HCT116 (cell line): ENCODE data around the gene FNDC5.

ENCODE experiments used
- CTCF ChIP-seq, 3 experiments: fragments of 200-600 bp in 1 of 3; sonication (generic) in 1 of 3; IDR thresholded peaks in 2 of 3; conservative IDR thresholded peaks in 1 of 3; 2 replicates each; pipeline ENCODE4 v1.5.1; 2012 to 2017; ENCODE audit warnings: low read depth in 2 of 3, low read length in 2 of 3, antibody characterized with exemption in 1 of 3, borderline replicate concordance in 1 of 3, control low read depth in 1 of 3, mild to moderate bottlenecking in 1 of 3, mixed read lengths in 1 of 3, mixed run types in 1 of 3, moderate library complexity in 1 of 3; ENCODE audit not compliant: insufficient read depth in 1 of 3
- EZH2phosphoT487 ChIP-seq: fragments of 200-600 bp; IDR thresholded peaks from 2 replicates; pipeline ENCODE4 v1.6.1; 2018; ENCODE audit warnings: antibody characterized with exemption, borderline replicate concordance
- POLR2A ChIP-seq: IDR thresholded peaks from 2 replicates; pipeline ENCODE4 v1.7.0; 2011; ENCODE audit warnings: borderline replicate concordance; ENCODE audit not compliant: insufficient read depth, insufficient read length; ENCODE audit errors: extremely low read depth
- RAD21 ChIP-seq: IDR thresholded peaks from 2 replicates; pipeline ENCODE4 v1.6.1; 2012; ENCODE audit warnings: low read depth, mild to moderate bottlenecking
- REST ChIP-seq: IDR thresholded peaks from 2 replicates; pipeline ENCODE4 v1.6.1; 2012; ENCODE audit warnings: low read depth
- ZBTB33 ChIP-seq: IDR thresholded peaks from 2 replicates; pipeline ENCODE4 v1.6.1; 2011; ENCODE audit warnings: mild to moderate bottlenecking, low read length, moderate library complexity; ENCODE audit not compliant: insufficient replicate concordance; ENCODE audit errors: extremely low read depth

GRCh38 chr1:32818804-32819541, 51.7 kb downstream of the FNDC5 start:
- no peak for TF ChIP-seq CTCF (IDR thresholded peaks at IDR 0.05 in 2 of 3, conservative IDR thresholded peaks at IDR 0.05 in 1 of 3; ENCODE audit: borderline replicate concordance in 1 of 3, insufficient read depth in 1 of 3, low read depth in 2 of 3, low read length in 2 of 3)
- TF ChIP-seq REST = no peak
- TF ChIP-seq POLR2A = no peak
- no peak for TF ChIP-seq RAD21
- TF ChIP-seq EZH2phosphoT487 = no peak
- TF ChIP-seq ZBTB33 = no peak
